ENCODE results near the gene LRRC7. TPM values are rescaled to one million over a fixed set of nuclear protein-coding genes. Genes with fewer than 3 reads are reported as not detected.
A peak's percentile ranks its signal among the peaks of the same experiment; 100 is the strongest.
"Not testable (repeated sequence)": the region's sequence is repeated elsewhere in the genome, so short reads cannot be mapped to it uniquely, and the experiment has no call there.

LRRC7 gene
- total RNA-seq, 1 donor from 2014 or later = 0.06 TPM

DNA sequence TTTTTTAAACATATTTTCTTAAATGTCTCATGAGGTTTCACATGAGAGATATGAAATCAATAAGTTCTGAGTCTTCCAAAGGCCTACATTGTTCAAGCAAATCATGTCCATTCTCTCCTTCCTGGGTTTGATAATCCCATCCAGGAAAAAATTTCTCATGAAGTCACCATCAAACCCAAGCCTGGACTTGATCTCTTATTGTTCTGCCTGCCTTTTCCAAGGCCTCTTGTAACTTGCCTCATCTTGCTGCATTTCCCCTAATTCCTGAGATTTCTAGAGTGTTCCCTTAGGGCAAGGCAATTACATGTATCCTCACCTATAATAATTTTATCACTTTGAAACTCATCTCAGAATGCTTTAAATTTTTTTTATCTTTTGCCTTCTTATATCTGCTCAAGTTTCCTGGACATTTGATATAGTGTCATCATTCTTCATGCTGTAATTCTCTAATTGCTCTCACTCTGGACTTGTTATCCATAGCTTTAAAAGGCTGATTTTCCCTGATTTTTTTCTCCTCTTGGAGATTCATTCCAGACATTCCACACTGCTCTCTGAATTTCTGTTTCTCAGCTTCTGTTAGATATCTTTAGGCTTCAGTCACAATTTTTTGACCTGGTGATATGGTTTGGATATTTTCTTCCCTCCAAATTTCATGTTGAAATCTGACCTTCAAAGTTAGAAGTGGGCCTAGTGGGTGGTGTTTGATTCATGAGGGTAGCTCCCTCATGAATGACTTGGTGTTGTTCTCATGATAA is 126.4 kb downstream of the LRRC7 start:
- DNase-seq (ENCODE audit: extremely low read depth, low read depth, low spot score) = no peak

DNA sequence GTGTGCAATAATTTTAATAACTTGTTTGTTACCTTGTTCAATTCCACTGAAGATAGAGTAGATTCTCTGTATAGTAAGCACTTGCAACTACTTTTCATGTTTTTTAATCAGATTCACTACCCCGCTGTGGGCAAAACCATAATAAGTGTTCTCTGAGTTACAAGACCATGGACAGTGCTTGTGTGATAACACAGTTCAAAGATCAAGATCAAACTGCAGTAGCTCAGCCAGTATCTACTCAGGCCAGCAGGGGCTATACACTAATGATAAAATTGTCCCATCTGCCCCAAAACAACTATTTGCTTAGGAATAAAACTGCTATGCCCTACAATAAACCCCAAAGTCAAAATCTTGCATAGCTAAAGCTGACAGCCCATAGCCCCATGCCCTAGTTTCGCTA is 129.6 kb downstream of the LRRC7 start:
- no peak for DNase-seq (ENCODE audit: extremely low read depth, low read depth, low spot score)

DNA sequence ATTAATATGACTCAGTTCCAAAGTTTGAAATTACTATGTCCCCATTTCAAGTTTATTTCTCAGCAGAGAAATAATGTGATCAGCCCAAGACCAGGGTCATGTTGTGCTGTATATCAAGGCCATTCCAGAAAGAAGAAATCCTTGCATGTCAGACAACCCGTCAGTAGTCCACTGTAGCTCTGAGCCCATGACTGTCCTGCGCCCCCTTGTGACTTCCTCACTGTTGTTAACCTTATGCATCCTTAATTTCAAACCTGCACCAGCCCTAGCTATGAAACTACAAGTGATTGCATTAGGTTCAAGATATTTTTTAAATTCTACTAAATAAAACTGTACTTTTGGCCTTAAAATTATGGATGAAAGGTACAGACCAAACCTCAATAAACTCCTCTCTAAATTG is 133.0 kb downstream of the LRRC7 start:
- no peak for DNase-seq (ENCODE audit: extremely low read depth, low read depth, low spot score)

GRCh38 chr1:69702085-69702484 is 134.4 kb downstream of the LRRC7 start:
- no peak for DNase-seq (ENCODE audit: extremely low read depth, low read depth, low spot score)

- no peak for DNase-seq (ENCODE audit: extremely low read depth, low read depth, low spot score)
Observed at GRCh38 chr1:69706473-69706872, 138.8 kb downstream of the LRRC7 start.

DNA sequence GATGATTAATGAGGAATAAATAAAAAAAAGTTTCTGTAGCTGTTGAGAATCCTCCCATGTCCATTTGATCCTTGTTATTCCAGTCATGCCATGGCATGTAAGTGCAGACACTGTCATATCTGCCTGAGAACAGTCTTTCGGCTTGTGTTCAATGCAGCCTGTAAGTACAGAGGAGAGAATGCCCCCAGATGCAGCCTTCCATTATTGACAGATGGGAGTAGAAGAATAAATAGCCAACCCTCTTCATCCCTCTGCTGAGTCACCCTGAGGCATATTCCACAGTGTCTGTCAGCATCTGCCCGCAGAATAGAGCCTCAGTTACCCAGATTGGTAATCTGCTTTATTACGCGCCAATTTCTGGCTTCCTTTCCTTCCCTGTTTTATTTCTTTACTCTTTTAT is 139.4 kb downstream of the LRRC7 start:
- DNase-seq (ENCODE audit: extremely low read depth, low read depth, low spot score) = no peak

GRCh38 chr1:69710484-69711189 is 142.9 kb downstream of the LRRC7 start:
- DNase-seq (ENCODE audit: extremely low read depth, low read depth, low spot score) = no peak

GRCh38 chr1:69711190-69711930 is 143.6 kb downstream of the LRRC7 start:
- DNase-seq (ENCODE audit: extremely low read depth, low read depth, low spot score) = no peak

GRCh38 chr1:69717834-69718233 is 150.1 kb downstream of the LRRC7 start:
- not testable (repeated sequence) for DNase-seq (ENCODE audit: extremely low read depth, low read depth, low spot score)

DNA sequence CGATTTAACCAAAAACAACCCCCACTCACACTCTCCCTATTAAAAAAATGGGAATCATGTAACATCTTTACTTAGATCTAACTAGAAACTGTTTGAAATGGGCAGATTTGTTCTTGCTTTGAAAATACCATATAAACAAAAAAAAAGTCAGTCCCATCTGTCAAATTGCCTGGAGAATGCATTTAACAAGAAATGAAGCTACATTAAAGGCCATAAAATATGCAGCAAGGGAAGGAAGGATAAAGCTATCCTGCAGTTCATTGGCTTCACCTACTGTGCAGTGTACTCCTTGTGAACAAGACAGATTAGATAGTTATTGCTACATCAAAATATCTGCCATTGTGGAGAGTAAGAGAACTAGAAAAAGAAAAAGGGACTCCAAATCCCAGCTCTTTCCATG is 160.5 kb downstream of the LRRC7 start:
- no peak for DNase-seq (ENCODE audit: extremely low read depth, low read depth, low spot score)

DNA sequence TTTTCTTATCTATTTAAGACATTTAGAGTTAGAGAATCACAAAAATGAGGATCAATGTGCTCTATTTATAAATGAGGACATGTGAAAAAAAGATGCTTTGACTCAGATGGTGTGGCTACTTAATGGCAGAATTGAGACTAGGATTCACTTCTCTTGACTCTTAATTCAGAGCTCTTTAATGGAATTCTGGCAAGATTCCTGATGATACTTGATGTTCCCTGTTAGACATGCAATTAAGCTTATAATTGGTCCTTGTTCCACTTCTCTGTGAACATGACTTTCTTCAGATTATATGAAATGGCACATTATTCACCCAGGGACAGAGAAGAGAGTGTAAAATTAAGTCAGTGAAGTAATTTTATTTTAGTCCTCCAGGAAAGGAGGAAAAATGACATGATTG is 165.3 kb downstream of the LRRC7 start:
- no peak for DNase-seq (ENCODE audit: extremely low read depth, low read depth, low spot score)

DNA sequence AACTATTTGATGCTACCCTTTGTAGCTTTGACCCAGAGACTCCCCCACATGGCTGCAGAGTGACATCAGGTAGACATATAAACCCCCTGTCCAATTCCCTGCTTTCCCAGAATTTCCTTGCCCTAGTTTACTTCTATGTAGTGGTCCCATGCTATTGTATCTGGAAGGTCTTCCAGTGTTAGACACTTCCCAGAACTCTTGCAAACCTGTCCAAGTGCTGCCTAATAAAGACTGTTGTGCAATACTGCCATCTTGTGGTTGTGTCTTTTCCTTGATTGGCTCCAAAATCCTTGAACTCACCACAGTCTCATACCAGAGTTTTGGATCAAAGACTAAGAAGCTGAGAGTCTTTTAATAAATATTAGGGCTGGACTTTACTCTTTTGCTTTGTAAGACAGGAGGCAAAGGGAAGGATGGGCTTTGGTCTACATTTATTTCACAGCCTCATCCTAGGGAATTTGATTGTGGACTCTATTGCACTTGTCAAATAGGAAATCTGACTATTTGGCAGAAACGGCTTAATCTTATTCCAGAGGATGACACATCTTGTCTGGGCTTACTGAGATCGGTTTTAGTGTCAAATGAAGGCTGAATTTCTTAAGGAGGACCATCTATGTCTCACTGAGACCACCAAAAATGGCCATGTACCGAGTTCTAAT is 169.9 kb downstream of the LRRC7 start:
- peak; percentile 70 for DNase-seq (ENCODE audit: extremely low read depth, low read depth, low spot score)

DNA sequence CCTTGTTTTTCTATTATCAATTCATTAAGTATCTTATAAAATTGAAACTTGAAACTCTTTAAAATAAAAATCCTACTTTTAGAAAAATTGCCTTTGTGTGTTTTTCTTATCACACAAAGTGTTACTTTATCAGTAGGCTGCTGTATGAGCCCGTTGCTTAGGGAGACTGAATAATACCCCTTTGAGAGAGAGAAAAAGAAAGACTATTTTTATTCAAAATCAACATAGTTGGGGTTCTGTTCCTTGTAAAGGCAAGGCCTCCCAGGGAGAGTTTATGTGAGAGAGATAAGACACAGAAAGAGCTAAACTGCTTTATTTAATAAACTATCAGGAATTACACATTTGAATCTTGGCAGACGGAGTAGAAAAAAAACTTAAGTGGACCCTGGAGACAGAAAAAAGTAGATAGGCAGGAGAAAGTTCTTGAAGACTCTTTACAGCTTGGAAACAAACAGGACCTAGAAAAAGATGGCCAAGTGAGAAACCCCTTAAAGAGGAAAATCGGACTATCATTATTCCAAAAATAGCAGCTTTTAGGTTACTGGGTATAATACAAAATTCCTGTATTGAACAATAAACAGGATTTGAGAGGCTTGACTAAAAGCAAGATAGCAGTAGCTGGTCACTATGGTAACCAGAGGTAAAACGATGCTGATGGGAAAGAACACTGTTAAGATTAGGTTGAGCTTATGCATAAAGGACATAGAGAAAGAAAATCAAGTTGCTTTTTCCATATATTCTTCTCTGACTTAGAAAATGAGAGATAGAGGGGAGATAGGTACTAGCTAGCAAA is 170.9 kb downstream of the LRRC7 start:
- DNase-seq (ENCODE audit: extremely low read depth, low read depth, low spot score) = no peak

- no peak for DNase-seq (ENCODE audit: extremely low read depth, low read depth, low spot score)
Observed at GRCh38 chr1:69739251-69739605, 171.5 kb downstream of the LRRC7 start.

DNA sequence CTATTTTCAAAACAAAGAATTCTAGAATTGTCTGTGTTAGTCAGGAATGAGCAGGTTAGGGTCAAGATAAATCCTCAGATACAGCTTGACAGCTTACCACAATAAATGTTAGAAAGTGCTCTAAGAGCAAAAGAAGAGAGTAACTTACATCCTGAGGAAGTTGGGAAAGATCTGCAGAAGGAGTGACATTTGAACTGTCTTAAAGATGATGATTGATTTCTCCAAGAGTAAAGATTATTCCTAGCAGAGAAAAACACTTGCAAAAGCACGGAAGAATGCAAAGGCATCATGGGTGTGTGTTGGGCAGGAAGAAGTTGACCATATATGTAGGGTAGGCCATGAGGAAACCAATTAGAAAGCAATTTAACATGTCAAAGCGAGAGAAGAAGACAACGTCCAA is 175.4 kb downstream of the LRRC7 start:
- DNase-seq (ENCODE audit: extremely low read depth, low read depth, low spot score) = no peak

- no peak for DNase-seq (ENCODE audit: extremely low read depth, low read depth, low spot score)
Observed at GRCh38 chr1:69744381-69744780, 176.7 kb downstream of the LRRC7 start.

- DNase-seq (ENCODE audit: extremely low read depth, low read depth, low spot score) = no peak
Observed at GRCh38 chr1:69747207-69747606, 179.5 kb downstream of the LRRC7 start.

- DNase-seq (ENCODE audit: extremely low read depth, low read depth, low spot score) = no peak
Observed at GRCh38 chr1:69750638-69751037, 182.9 kb downstream of the LRRC7 start.

DNA sequence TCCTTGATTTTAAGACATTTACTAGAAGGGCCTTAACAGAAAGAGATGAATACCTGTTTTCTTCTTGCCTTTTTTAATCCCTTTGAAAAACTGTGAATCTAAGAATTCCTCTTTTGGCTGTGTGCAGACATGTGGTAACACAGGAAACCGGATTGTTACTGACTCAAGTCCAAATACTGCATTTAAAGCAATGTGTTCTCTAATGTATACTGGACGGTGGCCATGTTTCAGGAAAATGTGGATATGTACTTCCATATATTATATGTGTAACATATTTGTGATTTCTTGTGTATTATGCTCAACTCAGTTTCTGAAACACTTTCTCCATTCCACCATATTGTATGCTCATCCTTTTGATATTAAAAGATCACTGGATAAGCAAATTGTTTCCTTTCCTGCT is 185.1 kb downstream of the LRRC7 start:
- no peak for DNase-seq (ENCODE audit: extremely low read depth, low read depth, low spot score)

DNA sequence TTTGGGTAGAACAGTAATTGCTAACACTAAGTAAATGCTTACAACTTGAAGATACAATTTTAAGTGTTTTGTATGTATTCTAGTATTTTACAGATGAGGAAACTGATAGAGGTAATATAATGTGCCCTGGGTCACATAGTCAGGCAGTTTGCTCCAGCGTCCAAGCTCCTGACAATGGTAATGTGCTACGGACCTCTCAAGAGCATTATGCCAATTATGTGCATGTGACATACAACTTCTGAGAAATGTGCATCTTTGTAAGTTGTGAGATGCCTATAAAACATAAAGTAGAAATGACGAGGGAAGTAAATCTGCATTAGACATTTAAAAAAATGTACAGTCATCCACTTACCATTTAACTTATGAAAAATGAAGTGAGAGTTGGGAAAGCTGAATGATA is 186.8 kb downstream of the LRRC7 start:
- no peak for DNase-seq (ENCODE audit: extremely low read depth, low read depth, low spot score)

GRCh38 chr1:69755647-69756046 is 187.9 kb downstream of the LRRC7 start:
- no peak for DNase-seq (ENCODE audit: extremely low read depth, low read depth, low spot score)

Measured in glomerular endothelial cell (primary cell).